Activated CD4-positive, alpha-beta T cell treated with anti-CD3 and anti-CD28 coated beads, Interleukin-2, amount 50 U/mL, for 48 hours (primary cell): Measurements from ENCODE around the gene ZSWIM9.
A peak's percentile ranks its signal among the peaks of the same experiment; 100 is the strongest.
"Not testable (repeated sequence)": the region's sequence is repeated elsewhere in the genome, so short reads cannot be mapped to it uniquely, and the experiment has no call there.

ENCODE experiments used
- DNase-seq, 2 experiments: peaks; one replicate each; pipeline ENCODE4 v3.0.0-alpha.2; 2020

Gene ZSWIM9

GRCh38 chr19:48176226-48176625 is 5.7 kb downstream of the ZSWIM9 start:
- no peak for DNase-seq

- no peak for DNase-seq
These were observed 11.0 kb downstream of the ZSWIM9 start for GRCh38 chr19:48181505-48181904.

DNA sequence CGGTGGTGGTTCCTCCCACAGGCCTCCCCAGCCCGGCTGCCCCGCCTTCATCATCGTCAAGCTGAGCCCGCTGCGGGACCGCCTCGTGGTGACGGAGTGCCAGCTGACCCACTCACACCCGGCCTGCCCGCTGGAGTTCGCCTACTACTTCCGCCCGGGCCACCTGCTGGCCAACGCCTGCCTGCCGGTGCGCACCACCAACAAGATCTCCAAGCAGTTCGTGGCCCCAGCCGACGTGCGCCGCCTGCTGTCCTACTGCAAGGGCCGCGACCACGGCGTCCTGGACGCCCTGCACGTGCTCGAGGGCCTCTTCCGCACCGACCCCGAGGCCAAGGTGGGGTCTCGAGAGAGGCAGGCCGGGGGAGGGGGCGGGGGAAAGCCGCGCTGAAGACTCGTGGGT is 12.0 kb downstream of the ZSWIM9 start:
- DNase-seq, result no peak

- DNase-seq, result no peak
These were observed 12.9 kb downstream of the ZSWIM9 start for GRCh38 chr19:48183356-48183755.

DNA sequence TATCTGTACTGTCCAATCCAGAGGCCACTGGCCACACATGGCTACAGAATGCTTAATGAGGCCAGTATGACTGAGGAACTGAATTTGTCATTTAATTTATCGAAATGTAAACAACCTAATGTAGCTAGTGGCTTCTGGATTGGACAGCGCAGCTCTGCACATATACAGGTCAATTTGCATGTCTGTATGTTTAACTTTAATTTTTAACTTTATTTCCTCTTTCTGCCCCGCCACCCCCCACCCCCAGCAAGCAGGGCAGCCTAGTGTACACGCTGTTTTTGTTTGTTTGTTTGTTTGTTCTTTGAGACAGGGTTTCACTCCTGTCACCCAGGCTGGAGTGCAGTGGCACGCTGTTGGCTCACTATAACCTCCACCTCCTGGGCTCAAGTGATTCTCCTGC is 15.5 kb downstream of the ZSWIM9 start:
- DNase-seq, result no peak

DNA sequence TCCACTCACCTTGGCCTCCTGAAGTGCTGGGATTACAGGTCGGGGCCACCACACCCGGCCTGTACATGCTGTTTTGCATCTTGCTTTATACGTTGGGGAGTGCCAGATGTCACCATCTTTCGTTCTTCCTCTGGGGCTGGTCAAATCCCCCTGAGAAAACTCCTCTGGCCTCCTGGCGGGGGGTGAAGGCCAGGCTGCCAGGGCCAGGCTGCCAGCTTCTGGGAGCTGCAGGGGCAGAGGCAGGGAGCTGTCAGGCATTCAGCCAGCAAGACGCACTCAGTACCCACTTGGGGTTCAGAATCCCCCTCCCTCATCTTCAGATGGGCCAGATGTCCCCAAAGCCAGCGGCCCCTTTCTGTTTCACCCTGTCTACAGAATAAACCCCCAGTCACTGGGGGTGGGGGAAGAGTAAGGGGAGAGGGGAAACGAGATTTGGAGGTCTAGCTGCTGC is 16.1 kb downstream of the ZSWIM9 start:
- no peak for DNase-seq

DNA sequence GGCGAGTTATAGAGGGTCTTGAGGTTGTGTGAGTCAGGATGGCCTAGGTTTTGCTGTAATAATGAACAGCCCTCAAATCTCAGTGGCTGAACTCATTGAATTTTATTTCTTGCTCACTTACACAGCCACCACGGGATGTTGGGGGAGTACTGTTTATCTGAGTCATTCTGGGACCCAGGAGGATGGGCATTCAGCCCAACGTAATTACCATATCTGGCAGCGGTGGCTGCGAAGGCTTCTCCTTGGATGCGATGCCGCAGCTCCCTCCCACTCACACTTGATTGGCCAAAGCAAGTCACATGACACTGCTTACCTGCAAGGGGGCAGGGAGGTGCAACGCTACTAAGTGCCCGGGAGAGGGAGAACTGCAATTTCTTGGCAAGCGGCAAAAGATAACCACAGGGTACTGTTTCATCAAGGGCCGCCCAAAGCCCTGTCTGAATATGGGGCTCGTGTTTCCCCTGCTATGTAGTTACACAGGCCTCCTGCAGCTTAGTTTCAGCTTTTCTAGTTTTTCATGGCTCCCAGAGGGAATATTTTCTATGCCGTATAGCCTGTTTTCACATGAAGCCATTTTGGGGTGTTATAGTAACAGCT is 19.9 kb downstream of the ZSWIM9 start:
- peak; percentile 58 to 69 for DNase-seq

DNA sequence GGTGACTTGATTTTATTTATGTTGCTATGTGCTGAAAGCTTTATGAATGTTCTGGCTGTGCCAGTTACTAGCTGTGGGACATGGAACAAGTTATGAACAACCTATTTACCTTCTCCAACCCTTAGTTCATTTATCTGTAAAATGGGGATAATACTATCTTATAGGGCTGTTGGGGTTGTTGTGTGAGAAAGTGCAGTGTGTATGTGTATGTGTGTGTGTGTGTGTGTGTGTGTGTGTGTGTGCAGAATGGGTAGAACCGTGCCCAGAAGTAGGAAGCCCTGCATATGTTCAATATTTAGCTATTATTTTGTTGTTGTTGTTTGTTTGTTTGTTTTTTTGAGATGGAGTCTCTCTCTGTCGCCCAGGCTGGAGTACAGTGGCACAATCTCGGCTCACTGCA is 20.4 kb downstream of the ZSWIM9 start:
- DNase-seq, result no peak

- DNase-seq, result no peak
These were observed 22.3 kb downstream of the ZSWIM9 start for GRCh38 chr19:48192750-48193149.

GRCh38 chr19:48194041-48194843 is 23.8 kb downstream of the ZSWIM9 start:
- DNase-seq, result peak; percentile 28 to 36

DNA sequence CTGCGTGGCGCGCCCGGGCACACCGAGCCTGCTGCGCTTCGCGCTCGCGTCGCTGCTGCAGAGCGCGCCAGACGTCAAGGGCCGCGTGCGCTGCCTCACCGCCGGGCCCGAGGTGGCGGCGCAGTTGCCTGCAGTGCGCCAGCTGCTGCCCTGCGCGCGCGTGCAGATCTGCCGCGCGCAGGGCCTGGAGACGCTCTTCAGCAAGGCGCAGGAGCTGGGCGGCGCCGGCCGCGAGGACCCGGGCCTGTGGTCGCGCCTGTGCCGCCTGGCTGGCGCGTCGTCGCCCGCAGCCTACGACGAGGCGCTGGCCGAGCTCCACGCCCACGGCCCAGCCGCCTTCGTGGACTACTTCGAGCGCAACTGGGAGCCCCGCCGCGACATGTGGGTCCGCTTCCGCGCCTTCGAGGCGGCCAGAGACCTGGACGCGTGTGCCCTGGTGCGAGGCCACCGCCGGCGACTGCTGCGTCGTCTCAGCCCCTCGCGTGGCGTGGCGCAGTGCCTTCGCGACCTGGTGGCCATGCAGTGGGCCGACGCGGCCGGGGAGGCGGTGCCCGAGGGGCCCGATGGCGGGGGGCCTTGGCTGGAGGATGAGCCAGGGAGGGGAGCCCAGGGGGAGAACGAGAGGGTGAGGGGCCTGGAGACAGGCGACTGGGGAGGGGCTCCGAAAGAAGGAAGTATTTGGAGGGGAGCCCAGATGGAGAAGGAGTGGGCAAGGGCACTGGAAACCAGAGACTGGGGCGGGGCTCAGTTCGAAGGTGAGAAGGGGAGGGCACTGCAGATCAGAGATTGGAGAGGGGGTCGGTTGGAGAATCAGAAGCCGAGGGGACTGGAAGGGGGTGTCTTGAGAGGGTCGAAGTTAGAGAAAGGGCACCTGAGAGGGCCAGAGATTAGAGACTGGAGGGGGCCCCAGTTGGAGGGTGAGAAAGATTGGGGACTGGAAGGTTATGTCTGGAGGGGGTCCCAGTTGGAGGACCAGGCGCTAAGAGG is 24.7 kb downstream of the ZSWIM9 start:
- DNase-seq, result no peak

DNA sequence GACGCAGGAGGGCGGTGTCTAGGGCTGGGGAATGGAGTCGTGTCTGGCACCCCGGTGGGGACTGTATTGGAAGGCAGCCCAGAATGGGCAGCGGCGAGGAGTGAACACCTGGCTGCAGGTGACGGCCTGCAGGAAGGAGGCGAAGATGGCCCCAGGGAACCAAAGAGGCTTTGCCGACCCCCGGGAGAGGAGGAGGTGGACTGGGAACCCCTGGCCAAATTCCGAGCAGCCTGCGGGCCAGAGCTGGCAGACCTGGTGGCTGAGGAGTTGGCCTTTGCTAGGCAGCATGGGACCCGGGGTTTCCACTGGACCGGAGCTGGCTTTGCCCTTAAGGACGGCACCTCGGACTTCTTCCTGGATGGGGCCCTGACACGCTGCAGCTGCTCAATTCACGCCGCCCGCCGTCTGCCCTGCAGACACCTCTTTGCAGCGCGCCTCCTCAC is 25.9 kb downstream of the ZSWIM9 start:
- DNase-seq, result no peak

DNA sequence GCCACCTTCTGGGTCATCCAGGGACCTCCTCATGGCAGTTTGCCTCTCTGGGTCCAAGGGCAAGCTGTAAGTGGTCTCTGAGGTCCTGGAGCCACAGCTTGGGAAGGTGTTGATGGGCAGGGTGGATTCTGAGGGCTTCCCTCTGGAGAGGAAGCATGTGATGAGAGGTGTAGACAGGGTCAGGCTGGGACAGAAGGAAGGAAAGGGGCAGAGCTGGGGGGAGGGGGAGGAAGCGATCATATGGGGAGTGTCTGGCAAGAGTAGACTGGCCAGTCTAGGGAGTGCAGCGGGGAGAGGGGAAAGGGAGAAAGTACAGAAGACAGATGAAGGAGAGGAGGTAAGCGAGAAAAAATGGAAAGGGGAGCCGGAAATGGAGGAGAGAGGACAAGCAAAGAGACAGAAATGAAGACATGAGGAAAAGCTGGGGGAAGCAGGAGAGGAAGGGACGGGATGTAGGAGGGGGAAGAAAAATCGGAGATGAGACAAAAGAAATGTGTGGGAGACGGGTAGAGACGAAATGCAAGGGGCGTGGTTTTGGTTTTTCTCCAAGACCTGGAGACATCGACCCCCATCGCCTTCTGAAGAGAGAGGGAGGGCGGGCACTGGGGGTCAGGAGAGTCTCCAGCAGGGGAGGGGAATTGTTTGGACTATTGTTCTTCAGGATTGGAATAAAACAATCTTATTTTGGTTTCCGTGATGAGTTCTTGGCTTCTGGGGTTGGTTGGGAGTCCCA is 26.6 kb downstream of the ZSWIM9 start:
- DNase-seq, result no peak

- DNase-seq, result peak; percentile 20 to 37
These were observed 32.8 kb downstream of the ZSWIM9 start for GRCh38 chr19:48203222-48203793.

DNA sequence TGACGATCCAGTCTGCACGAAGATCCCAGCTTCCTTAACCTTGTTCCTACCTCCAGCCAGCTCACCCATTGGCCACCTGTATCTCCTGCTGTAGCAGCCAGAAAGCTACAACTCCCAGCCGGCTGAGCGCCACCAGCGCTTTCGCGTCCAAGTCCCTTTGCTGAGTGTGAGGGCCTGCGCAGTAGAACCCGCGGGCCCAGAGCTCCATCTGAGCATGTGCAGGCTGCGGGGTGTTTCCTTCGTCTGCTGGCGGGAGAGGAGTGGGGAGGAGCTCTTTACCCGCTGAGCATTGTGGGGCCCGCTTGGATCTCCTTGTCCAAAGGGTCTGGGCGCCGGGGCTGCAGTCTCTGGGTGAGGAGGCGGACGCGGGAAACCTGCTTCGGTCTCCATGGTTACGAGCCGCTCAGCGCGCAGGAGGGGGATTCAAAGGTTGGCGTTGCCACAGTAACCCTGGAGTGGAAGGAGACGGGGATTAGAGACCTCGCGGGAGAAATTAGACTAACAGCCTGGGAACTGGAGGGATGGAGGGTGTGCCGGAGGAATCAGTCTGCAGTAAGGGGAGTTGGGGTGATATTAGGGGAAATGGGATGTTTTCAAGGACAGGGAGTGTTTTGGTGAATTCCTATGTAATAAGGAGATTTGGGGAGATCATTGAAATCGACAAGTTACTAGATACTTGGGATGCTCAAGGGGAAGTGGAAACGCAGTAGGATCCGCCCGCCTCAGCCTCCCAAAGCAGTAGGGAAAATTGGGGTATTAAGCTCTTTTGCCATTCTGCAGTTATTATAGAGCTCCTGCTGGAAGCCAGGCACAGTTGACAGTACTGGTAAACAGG is 33.5 kb downstream of the ZSWIM9 start:
- DNase-seq, result peak; percentile 92 to 94

DNA sequence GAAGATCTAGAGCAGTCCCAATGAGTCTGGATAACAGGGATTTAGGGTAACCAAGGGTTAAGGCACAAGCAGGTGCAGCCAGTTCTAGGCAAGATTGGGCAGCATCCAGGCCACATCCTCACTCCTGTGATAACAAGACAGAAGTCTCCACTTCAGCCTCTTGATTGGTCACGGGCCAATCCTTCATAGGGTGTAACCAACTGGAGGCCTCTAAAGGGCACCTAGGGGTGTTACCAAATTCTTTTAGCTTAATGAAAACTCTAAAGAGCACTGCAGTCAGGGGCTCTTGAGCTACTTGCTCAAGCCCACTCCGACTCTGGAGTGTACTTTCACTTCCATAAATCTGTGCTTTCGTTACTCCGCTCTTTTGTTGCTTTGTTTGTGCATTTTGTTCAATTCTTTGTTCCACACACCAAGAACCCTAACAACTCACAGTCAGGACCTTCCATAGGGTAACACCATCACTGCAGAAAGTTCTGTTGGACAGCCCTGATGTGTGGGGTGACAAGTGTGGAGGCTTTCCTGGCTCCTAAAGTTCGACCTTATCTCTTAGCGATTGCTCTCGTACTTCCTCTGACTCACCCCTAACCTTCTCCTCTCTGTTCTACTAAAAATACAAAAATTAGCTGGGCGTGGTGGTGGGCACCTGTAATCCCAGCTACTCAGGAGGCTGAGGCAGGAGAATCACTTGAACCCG is 36.1 kb downstream of the ZSWIM9 start:
- no peak for DNase-seq

DNA sequence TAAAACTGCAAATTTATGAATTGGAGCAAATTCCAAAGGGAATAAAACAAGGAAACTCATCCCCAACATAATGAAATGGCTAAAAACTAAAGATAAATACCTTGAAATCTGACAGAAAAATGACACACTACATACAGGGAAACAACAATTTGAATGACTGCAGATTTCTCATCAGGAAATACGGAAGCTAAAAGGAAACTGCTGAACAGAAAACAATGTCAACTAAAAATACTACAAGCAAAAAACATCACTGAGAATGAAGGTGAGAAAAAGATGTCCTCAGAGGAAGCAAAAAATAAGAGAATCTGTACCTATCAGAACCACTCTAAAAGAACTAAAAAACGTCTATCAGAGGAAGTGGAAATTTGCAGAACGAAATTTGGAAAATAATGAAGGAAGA is 39.5 kb downstream of the ZSWIM9 start:
- DNase-seq, result no peak

- no peak for DNase-seq
These were observed 43.5 kb downstream of the ZSWIM9 start for GRCh38 chr19:48213959-48214358.

DNA sequence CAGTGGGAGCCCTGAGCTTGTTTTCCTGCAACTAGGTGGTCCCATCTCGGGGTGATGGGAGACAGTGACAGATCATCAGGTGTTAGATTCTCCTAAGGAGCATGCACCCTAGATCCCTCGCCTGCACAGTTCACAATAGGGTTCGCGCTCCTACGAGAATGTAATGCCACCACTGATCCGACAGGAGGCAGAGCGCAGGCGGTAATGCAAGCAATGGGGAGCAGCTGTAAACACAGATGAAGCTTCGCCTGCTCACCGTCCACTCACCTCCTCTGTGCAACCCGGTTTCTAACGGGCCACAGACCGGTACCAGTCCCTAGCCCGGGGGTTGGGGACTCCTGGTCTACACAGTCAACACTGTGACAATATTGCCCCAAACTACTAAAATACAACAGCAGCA is 46.5 kb downstream of the ZSWIM9 start:
- DNase-seq, result no peak

DNA sequence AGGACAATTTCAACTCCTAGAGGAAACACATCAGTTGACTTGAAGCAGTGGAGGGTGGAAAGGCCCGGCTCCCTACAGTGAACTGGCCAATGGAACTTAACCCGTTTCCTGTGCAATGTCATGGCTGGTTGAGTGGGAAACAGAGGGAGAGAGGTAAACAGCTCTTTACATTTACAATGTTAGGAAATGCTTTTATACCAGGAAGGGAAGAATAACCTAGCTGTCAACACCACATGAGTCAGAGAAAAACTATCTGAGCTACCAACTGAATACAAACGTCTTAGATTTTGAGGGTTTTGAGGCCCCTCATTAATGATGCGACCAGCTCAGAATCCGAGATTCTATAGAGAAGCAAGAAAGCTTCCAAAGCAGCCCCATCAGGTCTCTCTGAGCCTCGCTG is 48.5 kb downstream of the ZSWIM9 start:
- DNase-seq, result no peak

DNA sequence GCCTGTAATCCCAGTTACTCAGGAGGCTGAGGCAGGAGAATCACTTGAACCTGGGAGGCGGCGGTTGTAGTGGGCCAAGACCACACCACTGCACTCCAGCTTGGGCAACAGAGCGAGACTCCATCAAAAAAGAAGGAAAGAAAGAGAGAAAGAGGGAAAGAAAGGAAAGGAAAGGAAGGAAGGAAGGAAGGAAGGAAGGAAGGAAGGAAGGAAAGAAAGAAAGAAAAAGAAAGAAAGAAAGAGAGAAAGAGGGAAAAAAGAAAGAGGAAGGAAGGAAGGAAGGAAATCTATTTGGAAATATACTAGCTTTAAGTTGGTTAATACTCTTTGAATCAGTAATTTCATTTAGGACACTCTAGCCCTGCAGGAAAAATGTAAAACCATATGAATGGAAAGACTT is 50.3 kb downstream of the ZSWIM9 start:
- DNase-seq, result not testable (repeated sequence)
